ENCODE data around the gene CLEC4G. TPM values are rescaled to one million over a fixed set of nuclear protein-coding genes. Genes with fewer than 3 reads are reported as not detected.

The CLEC4G gene
- polyA plus RNA-seq, 1 experiment: not detected

GRCh38 chr19:7720351-7720750 is 11.6 kb downstream of the CLEC4G start:
- Histone ChIP-seq H3K9me3 (ENCODE audit: control insufficient read depth, insufficient read depth, low read length) (no peaks in the 10 kb centered on the region), H3K27ac (ENCODE audit: low read depth, low read length) (no peak overlapping the region), H3K4me3 (ENCODE audit: low read depth, low read length) (no peak overlapping the region), H3K27me3 (ENCODE audit: control insufficient read depth, insufficient read depth, low read length) (no peaks in the 10 kb centered on the region)
- TF ChIP-seq CTCF (IDR thresholded peaks at IDR 0.05; ENCODE audit: low read depth, low read length): no peak
- DNase-seq (ENCODE audit: low read depth, low spot score): no peak
- CTCF ChIA-PET: no interaction called here
- POLR2A ChIA-PET: no interaction called here

- POLR2A ChIA-PET: no interaction called here
- DNase-seq (ENCODE audit: low read depth, low spot score): no peak
- H3K4me3 ChIP-seq (ENCODE audit: low read depth, low read length): no peak overlapping the region
- H3K27ac ChIP-seq (ENCODE audit: low read depth, low read length): no peak overlapping the region
- no peaks in the 10 kb centered on the region for H3K27me3 ChIP-seq (ENCODE audit: control insufficient read depth, insufficient read depth, low read length)
- no peaks in the 10 kb centered on the region for H3K9me3 ChIP-seq (ENCODE audit: control insufficient read depth, insufficient read depth, low read length)
- CTCF ChIA-PET: no interaction called here
- TF ChIP-seq CTCF (IDR thresholded peaks at IDR 0.05; ENCODE audit: low read depth, low read length): no peak
These were observed 13.2 kb downstream of the CLEC4G start for GRCh38 chr19:7718668-7719067.

- ChIA-PET CTCF (no interaction called here), POLR2A (no interaction called here)
- no peak for DNase-seq (ENCODE audit: low read depth, low spot score)
- no peak overlapping the region for H3K27ac ChIP-seq (ENCODE audit: low read depth, low read length)
- H3K4me3 ChIP-seq (ENCODE audit: low read depth, low read length): no peak overlapping the region
- no peaks in the 10 kb centered on the region for H3K27me3 ChIP-seq (ENCODE audit: control insufficient read depth, insufficient read depth, low read length)
- TF ChIP-seq CTCF (IDR thresholded peaks at IDR 0.05; ENCODE audit: low read depth, low read length): no peak
- H3K9me3 ChIP-seq (ENCODE audit: control insufficient read depth, insufficient read depth, low read length): no peaks in the 10 kb centered on the region
These were observed 15.1 kb downstream of the CLEC4G start for GRCh38 chr19:7716762-7717161.

- DNase-seq (ENCODE audit: low read depth, low spot score): no peak
- H3K9me3 ChIP-seq (ENCODE audit: control insufficient read depth, insufficient read depth, low read length): no peaks in the 10 kb centered on the region
- no peak for TF ChIP-seq CTCF (IDR thresholded peaks at IDR 0.05; ENCODE audit: low read depth, low read length)
- H3K4me3 ChIP-seq (ENCODE audit: low read depth, low read length): no peak overlapping the region
- no peaks in the 10 kb centered on the region for H3K27me3 ChIP-seq (ENCODE audit: control insufficient read depth, insufficient read depth, low read length)
- ChIA-PET POLR2A (no interaction called here), CTCF (no interaction called here)
- no peak overlapping the region for H3K27ac ChIP-seq (ENCODE audit: low read depth, low read length)
These were observed 16.2 kb downstream of the CLEC4G start for GRCh38 chr19:7715671-7716070.

- Histone ChIP-seq H3K9me3 (ENCODE audit: control insufficient read depth, insufficient read depth, low read length) (no peaks in the 10 kb centered on the region), H3K27me3 (ENCODE audit: control insufficient read depth, insufficient read depth, low read length) (peaks cover 7% of the 10 kb centered on the region), H3K27ac (ENCODE audit: low read depth, low read length) (no peak overlapping the region), H3K4me3 (ENCODE audit: low read depth, low read length) (no peak overlapping the region)
- no peak for TF ChIP-seq CTCF (IDR thresholded peaks at IDR 0.05; ENCODE audit: low read depth, low read length)
- POLR2A ChIA-PET: no interaction called here
- DNase-seq (ENCODE audit: low read depth, low spot score): no peak
- CTCF ChIA-PET: no interaction called here
These were observed 21.3 kb downstream of the CLEC4G start for GRCh38 chr19:7710616-7711015.

Data from AG04450 (cell line).